Bronchial epithelial cell (primary cell): ENCODE data around the gene ANKRD13B. TPM values are rescaled to one million over a fixed set of nuclear protein-coding genes. Genes with fewer than 3 reads are reported as not detected.

Experiments used
- DNase-seq: peaks from one replicate; pipeline ENCODE4 v3.0.0-alpha.2; 2010; ENCODE audit warnings: low read depth
- FAIRE-seq: peaks from 2 replicates; lab custom pipeline; 2011; peaks lifted over from hg19 to GRCh38; lab: Jason Lieb, UNC
- H3K27me3 ChIP-seq: 2 replicates; pipeline ENCODE4 v1.5.1; 2011; ENCODE audit warnings: low read length; ENCODE audit not compliant: control insufficient read depth, insufficient read depth
- H3K36me3 ChIP-seq: 2 replicates; pipeline ENCODE4 v1.5.1; 2011; ENCODE audit warnings: low read length; ENCODE audit not compliant: control insufficient read depth, insufficient read depth
- H3K4me3 ChIP-seq: 2 replicates; pipeline ENCODE4 v1.5.1; 2011; ENCODE audit warnings: mild to moderate bottlenecking, low read depth, low read length, control low read depth
- total RNA-seq: library from RNA; depleted of rRNA; stranded (reverse); fragments of >200 nt; gene quantifications from 2 replicates; pipeline ENCODE4 v1.2.1, GENCODE V29; 2014
- TF ChIP-seq, protein P1 (sequence below): IDR thresholded peaks from 2 replicates; pipeline ENCODE4 v1.5.1; 2011; ENCODE audit warnings: mild to moderate bottlenecking, moderate library complexity, low read length, control low read depth, inconsistent platforms; ENCODE audit not compliant: insufficient read depth, severe bottlenecking

The ANKRD13B gene
- total RNA-seq, 1 donor from 2014 or later, result 2.4 TPM

DNA sequence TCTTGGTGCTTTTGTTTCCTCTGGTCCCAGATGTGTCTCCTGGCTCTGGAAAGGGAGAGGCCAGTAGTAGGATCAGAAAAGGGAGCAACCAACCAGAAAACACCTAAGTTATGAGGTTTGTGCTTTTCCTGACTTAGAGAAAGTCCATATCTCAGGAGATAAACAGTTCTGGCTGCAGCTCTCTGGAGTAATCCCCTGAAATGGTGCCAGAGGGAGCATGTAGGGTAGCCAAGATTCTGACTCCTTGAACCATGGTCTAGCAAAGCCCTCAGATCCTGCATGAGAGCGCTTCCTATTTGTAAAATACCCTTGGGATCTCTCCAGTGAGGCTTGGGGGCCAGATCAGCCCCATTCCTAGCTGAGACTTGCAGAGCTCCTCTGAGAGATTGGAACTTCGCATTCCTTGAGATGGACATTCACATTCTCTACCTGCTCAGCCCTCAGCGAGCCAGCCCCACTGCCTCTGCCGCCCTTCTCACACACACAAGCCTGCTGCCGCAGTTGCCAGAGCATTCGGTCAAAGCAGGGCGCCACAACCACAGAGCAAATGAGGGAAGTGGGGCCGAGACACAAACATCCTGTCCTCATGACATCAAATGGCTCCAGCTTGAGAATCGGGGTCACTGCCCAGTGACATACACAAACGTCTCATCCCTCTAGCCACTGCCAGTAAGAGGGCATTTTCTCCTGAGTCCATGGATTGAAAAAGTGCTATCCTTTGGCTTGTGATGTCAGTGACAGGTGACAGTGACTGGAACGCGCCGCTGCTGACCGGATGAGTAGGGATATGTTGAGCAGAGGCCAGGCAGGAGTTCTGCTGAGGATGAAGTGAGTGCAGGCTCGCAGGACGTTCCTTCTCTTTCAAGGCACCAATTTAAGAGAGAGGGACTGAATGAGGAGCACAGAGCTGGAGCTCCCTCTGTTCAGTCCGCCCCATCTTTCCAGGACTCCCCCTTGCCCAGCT is 31.1 kb upstream of the ANKRD13B start:
- H3K36me3 ChIP-seq, result peaks cover 1% of the 10 kb centered on the region
- H3K27me3 ChIP-seq, result no peaks in the 10 kb centered on the region
- DNase-seq, result no peak
- FAIRE-seq, result no peak
- H3K4me3 ChIP-seq, result no peak overlapping the region
- TF ChIP-seq, protein P1, sequence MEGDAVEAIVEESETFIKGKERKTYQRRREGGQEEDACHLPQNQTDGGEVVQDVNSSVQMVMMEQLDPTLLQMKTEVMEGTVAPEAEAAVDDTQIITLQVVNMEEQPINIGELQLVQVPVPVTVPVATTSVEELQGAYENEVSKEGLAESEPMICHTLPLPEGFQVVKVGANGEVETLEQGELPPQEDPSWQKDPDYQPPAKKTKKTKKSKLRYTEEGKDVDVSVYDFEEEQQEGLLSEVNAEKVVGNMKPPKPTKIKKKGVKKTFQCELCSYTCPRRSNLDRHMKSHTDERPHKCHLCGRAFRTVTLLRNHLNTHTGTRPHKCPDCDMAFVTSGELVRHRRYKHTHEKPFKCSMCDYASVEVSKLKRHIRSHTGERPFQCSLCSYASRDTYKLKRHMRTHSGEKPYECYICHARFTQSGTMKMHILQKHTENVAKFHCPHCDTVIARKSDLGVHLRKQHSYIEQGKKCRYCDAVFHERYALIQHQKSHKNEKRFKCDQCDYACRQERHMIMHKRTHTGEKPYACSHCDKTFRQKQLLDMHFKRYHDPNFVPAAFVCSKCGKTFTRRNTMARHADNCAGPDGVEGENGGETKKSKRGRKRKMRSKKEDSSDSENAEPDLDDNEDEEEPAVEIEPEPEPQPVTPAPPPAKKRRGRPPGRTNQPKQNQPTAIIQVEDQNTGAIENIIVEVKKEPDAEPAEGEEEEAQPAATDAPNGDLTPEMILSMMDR, result no peak

DNA sequence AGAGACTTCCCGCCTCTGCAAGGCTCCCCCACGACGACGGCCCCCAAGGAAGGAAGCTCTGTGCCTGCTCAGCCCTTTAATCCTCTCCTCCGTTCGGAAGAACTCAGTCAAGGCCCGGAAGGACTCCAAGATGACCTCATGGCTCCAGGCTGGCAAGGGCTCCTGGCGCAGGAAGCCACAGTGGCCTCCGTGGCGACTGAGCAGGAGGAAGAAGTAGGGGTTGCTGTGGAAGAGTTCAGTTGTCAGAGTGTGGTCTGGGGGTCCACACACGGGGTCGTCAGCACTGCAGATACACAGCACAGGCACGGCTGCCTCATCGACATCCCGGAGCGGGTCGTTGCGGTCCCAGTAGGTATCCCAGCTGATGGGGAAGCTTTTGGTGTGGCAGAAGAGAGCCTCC is 30.3 kb upstream of the ANKRD13B start:
- H3K36me3 ChIP-seq, result peaks cover 1% of the 10 kb centered on the region
- H3K27me3 ChIP-seq, result no peaks in the 10 kb centered on the region
- H3K4me3 ChIP-seq, result no peak overlapping the region
- TF ChIP-seq, protein P1, result no peak
- FAIRE-seq (peak; percentile 7), DNase-seq (no peak)

DNA sequence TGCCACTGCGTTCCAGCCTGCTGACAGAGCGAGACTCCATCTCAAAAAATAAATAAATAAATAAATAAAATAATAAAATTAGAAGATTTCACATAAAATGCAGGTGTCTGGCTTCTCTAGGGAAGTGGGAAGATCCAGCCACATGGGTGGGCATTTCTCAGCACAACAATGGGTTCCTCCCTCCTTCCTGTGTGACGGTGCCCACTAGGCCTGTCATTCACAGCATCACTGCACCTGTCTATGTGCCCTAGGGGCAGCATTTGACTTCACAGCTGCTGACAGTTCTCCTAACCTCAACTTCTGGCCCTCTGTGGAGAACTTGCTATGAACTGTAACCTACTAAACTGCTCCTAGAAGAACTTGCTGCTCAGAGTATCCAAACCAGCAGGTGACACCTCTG is 29.1 kb upstream of the ANKRD13B start:
- TF ChIP-seq, protein P1, result no peak
- H3K36me3 ChIP-seq, result peaks cover 1% of the 10 kb centered on the region
- H3K27me3 ChIP-seq, result no peaks in the 10 kb centered on the region
- FAIRE-seq, result no peak
- DNase-seq, result no peak
- H3K4me3 ChIP-seq, result no peak overlapping the region

DNA sequence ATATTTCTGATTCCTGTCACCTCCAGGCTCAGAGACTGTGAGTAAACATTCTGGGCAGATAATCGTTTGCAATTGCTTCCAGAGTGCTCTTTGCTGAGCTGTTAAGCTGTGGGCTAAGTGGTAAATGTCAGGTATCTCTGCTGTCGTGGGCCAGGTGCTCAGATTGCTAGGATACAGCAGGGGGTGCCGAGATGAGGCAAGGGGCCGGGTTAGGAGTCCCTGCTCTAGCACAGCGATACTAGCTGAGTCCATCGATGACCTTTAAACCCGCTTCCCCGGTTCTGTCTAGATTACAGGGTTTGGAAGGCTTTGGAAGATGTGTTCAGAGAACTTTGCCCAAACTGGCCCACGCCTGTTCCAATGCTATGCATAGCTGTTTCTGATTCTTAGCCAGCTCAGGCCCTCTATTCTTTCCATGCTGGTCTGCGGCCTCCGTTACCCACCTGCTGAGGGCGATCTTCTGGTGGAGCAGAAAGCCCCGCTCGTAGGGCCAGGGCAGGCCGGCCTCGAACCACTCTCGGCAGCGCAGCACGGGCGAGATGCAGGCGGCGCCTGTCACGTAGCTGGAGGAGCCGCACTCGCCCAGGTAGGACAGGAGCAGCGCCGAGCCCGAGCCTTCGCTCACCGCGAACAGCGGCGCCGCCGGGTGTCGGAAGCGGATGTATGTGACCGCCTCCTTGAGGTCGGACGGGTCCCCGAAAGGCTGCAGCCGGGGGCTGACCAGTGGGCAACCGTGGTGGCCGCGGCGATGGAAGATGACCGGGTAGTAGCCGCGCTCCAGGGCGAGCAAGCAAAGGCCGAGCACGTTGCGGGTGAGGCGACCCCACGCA is 27.1 kb upstream of the ANKRD13B start:
- peak; percentile 29 for DNase-seq
- TF ChIP-seq, protein P1, result peak; percentile 31
- Histone ChIP-seq H3K4me3 (peak overlapping the region; percentile 61), H3K27me3 (no peaks in the 10 kb centered on the region), H3K36me3 (peaks cover 1% of the 10 kb centered on the region)
- no peak for FAIRE-seq

DNA sequence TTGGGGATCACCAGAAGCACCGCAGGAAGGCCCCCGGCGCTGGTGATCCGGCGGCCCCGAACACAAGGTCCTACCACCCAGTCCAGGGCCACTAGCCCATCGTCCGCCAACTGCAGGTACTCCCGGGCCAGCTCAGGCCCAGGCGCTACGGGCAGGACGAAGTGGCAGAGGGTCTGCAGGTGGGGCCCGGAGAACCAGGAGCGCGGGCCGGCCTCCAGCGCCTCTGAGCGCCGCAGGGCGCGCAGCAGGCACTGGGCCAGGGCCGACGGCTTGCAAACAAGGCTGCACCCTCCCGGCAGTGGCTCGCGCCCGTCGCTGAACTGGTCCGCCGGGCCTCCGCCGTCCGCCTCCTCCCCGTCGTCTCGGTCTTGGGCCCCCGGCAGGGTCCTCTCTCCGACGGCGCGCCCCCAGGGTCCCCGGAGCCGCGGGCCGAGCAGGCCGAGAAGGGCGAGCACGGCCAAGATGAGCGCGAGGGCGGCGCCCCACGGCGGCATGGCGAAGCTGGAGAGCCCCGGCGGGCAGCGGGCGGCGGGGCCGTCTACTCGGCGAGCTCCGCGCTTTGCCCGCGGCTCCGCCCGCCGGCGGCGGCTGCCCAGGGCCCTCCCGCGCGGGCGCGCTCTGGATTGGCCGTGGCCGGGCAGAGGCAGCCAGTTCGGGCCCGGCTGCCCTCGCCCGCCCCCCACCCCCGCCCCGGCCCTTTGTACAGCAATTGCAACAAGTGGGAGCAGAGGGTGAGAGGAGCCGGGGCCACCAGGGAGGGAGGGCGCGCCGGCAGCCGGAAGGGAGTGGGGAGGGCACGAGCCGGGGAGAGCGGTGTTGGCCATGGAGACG is 26.2 kb upstream of the ANKRD13B start, which contains the start of gene ABHD15:
Gene ABHD15 (minus strand): TSS at position 565 of the 831 bp plus-strand sequence. CDS start 71 bp downstream, at position 494.
- Histone ChIP-seq H3K27me3 (no peaks in the 10 kb centered on the region), H3K4me3 (peak within 1 kb of the TSS; percentile 61), H3K36me3 (no peaks in the 10 kb centered on the region)
- DNase-seq, result peak; percentile 46
- TF ChIP-seq, protein P1, result no peak
- FAIRE-seq, result no peak
